ENCODE data around the gene ITFG2.

The ITFG2 gene

GRCh38 chr12:2795291-2796186 lies 16.9 kb upstream of the ITFG2 start:
- peak; percentile 22 to 61 for DNase-seq (ENCODE audit: low read depth in 2 of 2)

- no peak for DNase-seq (ENCODE audit: low read depth in 2 of 2)
Measured at GRCh38 chr12:2796187-2796666, 16.2 kb upstream of the ITFG2 start.

GRCh38 chr12:2797721-2798418 lies 14.6 kb upstream of the ITFG2 start:
- no peak for DNase-seq (ENCODE audit: low read depth in 2 of 2)

- DNase-seq (ENCODE audit: low read depth in 2 of 2), result no peak
Measured at GRCh38 chr12:2800046-2800570, 12.4 kb upstream of the ITFG2 start.

GRCh38 chr12:2801044-2801783 lies 11.3 kb upstream of the ITFG2 start:
- DNase-seq (ENCODE audit: low read depth in 2 of 2), result no peak

- no peak for DNase-seq (ENCODE audit: low read depth in 2 of 2)
Measured at GRCh38 chr12:2803635-2804392, 8.7 kb upstream of the ITFG2 start.

GRCh38 chr12:2804393-2805142 lies 7.9 kb upstream of the ITFG2 start:
- DNase-seq (ENCODE audit: low read depth in 2 of 2), result no peak

- no peak for DNase-seq (ENCODE audit: low read depth in 2 of 2)
Measured at GRCh38 chr12:2805143-2805520, 7.3 kb upstream of the ITFG2 start.

GRCh38 chr12:2806700-2807099 lies 5.8 kb upstream of the ITFG2 start:
- DNase-seq (ENCODE audit: low read depth in 2 of 2), result no peak

- no peak for DNase-seq (ENCODE audit: low read depth in 2 of 2)
Measured at GRCh38 chr12:2811801-2812200, 667 bp upstream of the ITFG2 start.

GRCh38 chr12:2813214-2814185 lies 1.0 kb downstream of the ITFG2 start:
- no peak for DNase-seq (ENCODE audit: low read depth in 2 of 2)

GRCh38 chr12:2819810-2820209 lies 7.3 kb downstream of the ITFG2 start:
- DNase-seq (ENCODE audit: low read depth in 2 of 2), result no peak

GRCh38 chr12:2820432-2820831 lies 8.0 kb downstream of the ITFG2 start:
- DNase-seq (ENCODE audit: low read depth in 2 of 2), result no peak

- DNase-seq (ENCODE audit: low read depth in 2 of 2), result no peak
Measured at GRCh38 chr12:2823483-2823882, 11.0 kb downstream of the ITFG2 start.

GRCh38 chr12:2824541-2824940 lies 12.1 kb downstream of the ITFG2 start:
- DNase-seq (ENCODE audit: low read depth in 2 of 2), result no peak

- no peak for DNase-seq (ENCODE audit: low read depth in 2 of 2)
Measured at GRCh38 chr12:2825132-2825531, 12.7 kb downstream of the ITFG2 start.

GRCh38 chr12:2826036-2826435 lies 13.6 kb downstream of the ITFG2 start:
- DNase-seq (ENCODE audit: low read depth in 2 of 2), result no peak

- no peak for DNase-seq (ENCODE audit: low read depth in 2 of 2)
Measured at GRCh38 chr12:2826721-2827515, 14.4 kb downstream of the ITFG2 start.

- no peak for DNase-seq (ENCODE audit: low read depth in 2 of 2)
Measured at GRCh38 chr12:2829275-2829674, 16.8 kb downstream of the ITFG2 start.
